K562 (cell line): Measurements from ENCODE around the gene ZBTB44. TPM values are rescaled to one million over a fixed set of nuclear protein-coding genes. Genes with fewer than 3 reads are reported as not detected.
A peak's percentile ranks its signal among the peaks of the same experiment; 100 is the strongest.

Experiments
- ATAC-seq: fragments of 200-7000 bp; cut with Tn5 transposase; 3 replicates; pipeline ENCODE4 v1.9.1; 2020; ENCODE audit warnings: moderate library complexity
- BruUV-seq: library from RNA; stranded (reverse); fragments of 400-500 nt; replicated peaks from 2 replicates; lab custom pipeline; 2021; lab: Mats Ljungman, UMichigan
- CTCF ChIA-PET: fragments of 300-600 bp; formaldehyde crosslinking; extraction: SDS; loops from one replicate; lab custom pipeline; 2021; ENCODE audit warnings: low intra/inter-chr PET ratio; lab: Yijun Ruan, JAX
- POLR2A ChIA-PET: fragments of 300-600, 350-650 bp; sonication (Branson Sonifier 250); formaldehyde crosslinking; extraction: SDS; loops from one replicate; lab custom pipeline; 2021; ENCODE audit warnings: antibody characterized with exemption, inconsistent platforms; lab: Yijun Ruan, JAX
- DNase-seq, 4 experiments: peaks; one replicate each; pipeline versions ENCODE4 v3.0.0 to v3.0.0-alpha.2; 2011 to 2018; ENCODE audit warnings: low spot score in 3 of 4, mixed read lengths in 3 of 4; ENCODE audit errors: extremely low read depth in 1 of 4
- FAIRE-seq: peaks from 2 replicates; lab custom pipeline; 2011; peaks lifted over from hg19 to GRCh38; lab: Jason Lieb, UNC
- H2AFZ ChIP-seq: 2 replicates; pipeline ENCODE4 v1.6.0; 2011; ENCODE audit warnings: low read depth, low read length, control low read depth, inconsistent platforms
- H3K27ac ChIP-seq: fragments of 200-600 bp; 3 replicates; pipeline ENCODE4 v1.8.0; 2011; ENCODE audit warnings: low read depth, mild to moderate bottlenecking, control low read depth, inconsistent platforms, low read length, moderate library complexity, mixed read lengths; ENCODE audit errors: extremely low read depth
- H3K27me3 ChIP-seq, 2 experiments: fragments of 300-600 bp in 1 of 2; 2 replicates in 1 of 2; 3 replicates in 1 of 2; pipeline versions ENCODE4 v1.6.0 to v1.8.0; 2011; ENCODE audit warnings: inconsistent platforms in 2 of 2, low read length in 2 of 2, mild to moderate bottlenecking in 1 of 2, mixed read lengths in 1 of 2, moderate library complexity in 1 of 2; ENCODE audit not compliant: control insufficient read depth in 2 of 2, insufficient read depth in 2 of 2
- H3K36me3 ChIP-seq: fragments of 300-600 bp; 3 replicates; pipeline ENCODE4 v1.8.0; 2011; ENCODE audit warnings: mild to moderate bottlenecking, low read length, inconsistent platforms; ENCODE audit not compliant: control insufficient read depth, insufficient read depth
- H3K4me1 ChIP-seq, 2 experiments: fragments of 200-600 bp in 1 of 2; replicated peaks in 1 of 2; 2 replicates in 1 of 2; 3 replicates in 1 of 2; pipeline versions ENCODE4 v1.5.1 to v1.8.0; 2011; ENCODE audit warnings: inconsistent platforms in 2 of 2, low read length in 2 of 2, mild to moderate bottlenecking in 1 of 2, mixed read lengths in 1 of 2, moderate library complexity in 1 of 2; ENCODE audit not compliant: control insufficient read depth in 2 of 2, insufficient read depth in 2 of 2
- H3K4me2 ChIP-seq: 2 replicates; pipeline ENCODE4 v1.6.1; 2011; ENCODE audit warnings: low read length, control low read depth, inconsistent platforms, mixed read lengths; ENCODE audit not compliant: insufficient read depth
- H3K4me3 ChIP-seq: fragments of 200-600 bp; sonication (generic), shearing (Covaris generic); 2 replicates; pipeline ENCODE4 v1.5.1; 2016; ENCODE audit warnings: control low read depth, inconsistent platforms
- H3K79me2 ChIP-seq: fragments of 200-600 bp; 3 replicates; pipeline ENCODE4 v1.8.0; 2011; ENCODE audit warnings: low read length, inconsistent platforms; ENCODE audit not compliant: control insufficient read depth, insufficient read depth
- H3K9ac ChIP-seq, 2 experiments: 2 replicates each; pipeline versions ENCODE4 v1.6.0 to v1.6.1; 2011; ENCODE audit warnings: low read depth in 2 of 2, low read length in 2 of 2, control low read depth in 1 of 2, inconsistent platforms in 1 of 2, mild to moderate bottlenecking in 1 of 2, mixed read lengths in 1 of 2; ENCODE audit not compliant: insufficient read depth in 1 of 2
- H3K9me1 ChIP-seq: one replicate; pipeline ENCODE4 v1.6.0; 2011; ENCODE audit warnings: inconsistent platforms, mild to moderate bottlenecking, low read length, moderate library complexity; ENCODE audit not compliant: control insufficient read depth, insufficient read depth
- H3K9me3 ChIP-seq: replicated peaks from 2 replicates; pipeline ENCODE4 v1.5.1; 2011; ENCODE audit warnings: low read depth, low read length, inconsistent platforms; ENCODE audit not compliant: control insufficient read depth, insufficient read depth
- H4K20me1 ChIP-seq: replicated peaks from 2 replicates; pipeline ENCODE4 v1.6.1; 2011; ENCODE audit warnings: low read length, inconsistent platforms, mixed read lengths; ENCODE audit not compliant: control insufficient read depth, insufficient read depth
- ZNF592 ChIP-seq: fragments of 450-650 bp; IDR thresholded peaks from 2 replicates; pipeline ENCODE4 v1.6.1; 2017; ENCODE audit warnings: antibody characterized with exemption, mild to moderate bottlenecking
- whole genome bisulfite sequencing: fragments of 100-300 bp; shearing (Covaris generic); methylation state at CpG from one replicate; pipeline ENCODE4 v1.1.6; 2016; ENCODE audit warnings: low coverage, mixed read lengths; ENCODE audit not compliant: insufficient coverage; ENCODE audit errors: missing lambda C conversion rate; 5-methylcytosine and 5-hydroxymethylcytosine counted together
- in situ Hi-C: fragments of 300-500 bp; cut with MboI; formaldehyde crosslinking; loops from 4 replicates; pipeline ENCODE4 v1.15.0; 2018; ENCODE audit warnings: inconsistent platforms, mixed read lengths
- intact Hi-C: fragments of 100-400 bp; cut with micrococcal nuclease; formaldehyde crosslinking; loops from 2 replicates; pipeline ENCODE4 v1.14.2; 2022
- polyA plus RNA-seq, 8 experiments: library from polyadenylated mRNA; depleted of rRNA in 4 of 8; stranded (reverse) in 5 of 8; unstranded in 3 of 8; fragments of >200 nt; fragmentation: Nextera tagmentation in 2 of 8; fragmentation: Illumina TruSeq in 1 of 8; extraction: Ambion mirVana in 2 of 8; extraction: Trizol in 1 of 8; gene quantifications; 2 replicates each; pipeline versions ENCODE4 v1.2.1 to v1.2.3, GENCODE V29; 2011 to 2014; ENCODE audit warnings: inconsistent platforms in 1 of 8, missing spikeins in 1 of 8
- total RNA-seq, 7 experiments: library from RNA; depleted of rRNA in 6 of 7; stranded (reverse); fragments of >200 nt in 6 of 7; fragmentation: Illumina TruSeq in 2 of 7; extraction: Trizol in 2 of 7; gene quantifications; 2 replicates each; pipeline versions ENCODE4 v1.2.1 to v1.2.3, GENCODE V29; 2011 to 2021; ENCODE audit warnings: low replicate concordance in 1 of 7

Gene ZBTB44
- total and polyA plus RNA-seq, 9 of the 15 experiments (the other 6 are each of a cell fraction or from before 2014, with no cell fraction given) = 4.7 to 27.1 (median 17.3) TPM

- in situ Hi-C loops (no loop called here), intact Hi-C loops (no loop called here)
- DNase-seq = no peak
- ChIA-PET CTCF (no interaction called here), POLR2A (interaction anchor here (0.6 to 2.0 kb wide), 4 partner anchors 8 to 30 kb away, joined by 3 to 6 read pairs (median 4); no protein-coding TSS in a partner anchor)
- no peaks in the 10 kb centered on the region for H4K20me1 ChIP-seq
- no peak overlapping the region for H3K9ac ChIP-seq
- BruUV-seq = no TSS peak
- peak; percentile 26 for FAIRE-seq
- no peaks in the 10 kb centered on the region for H3K9me3 ChIP-seq
- H3K36me3 ChIP-seq = no peaks in the 10 kb centered on the region
- WGBS = 67% methylated on average over 4 of the region's 4 CpGs
- H3K27me3 ChIP-seq = no peaks in the 10 kb centered on the region
- no peak overlapping the region for H3K4me2 ChIP-seq
- no peak overlapping the region for H3K27ac ChIP-seq
- H3K79me2 ChIP-seq = peaks cover 36% of the 10 kb centered on the region
- H3K9me1 ChIP-seq = no peaks in the 10 kb centered on the region
- TF ChIP-seq ZNF592 = no peak
- peaks cover 0 to 8% of the 10 kb centered on the region in 2 experiments; a peak in 2 of 5 replicates for H3K4me1 ChIP-seq
- H2AFZ ChIP-seq = no peak overlapping the region
- no peak overlapping the region for H3K4me3 ChIP-seq
- ATAC-seq = 0 out of 3 replicates have a peak, but pooled peaks have one; percentile 27
Measured at GRCh38 chr11:130295657-130296056, 19.1 kb downstream of the ZBTB44 start.
